HT1080 (cell line): ENCODE data around the gene UBE2V1. TPM values are rescaled to one million over a fixed set of nuclear protein-coding genes. Genes with fewer than 3 reads are reported as not detected.

Experiments used
- total RNA-seq: library from RNA; depleted of rRNA; stranded (reverse); fragments of >200 nt; shearing (Covaris generic); gene quantifications from 2 replicates; pipeline ENCODE4 v1.2.3, GENCODE V29; 2014; rRNA removed

UBE2V1 gene
- total RNA-seq, 1 experiment from 2014 or later = 66.9 TPM

Other genes with a start within 250 kb of the UBE2V1 start
- 6.7 and 8.7 TPM in 2 replicates for gene SPATA2, start 197.6 kb downstream of the UBE2V1 start, total RNA-seq
- 78.7 and 84.9 TPM in 2 replicates for gene RNF114, start 176.8 kb downstream of the UBE2V1 start, total RNA-seq
- gene SNAI1, start 130.2 kb downstream of the UBE2V1 start, total RNA-seq = 2.1 and 3.2 TPM in 2 replicates
- 29.2 and 38.7 TPM in 2 replicates for gene PEDS1, start 40.6 kb upstream of the UBE2V1 start, total RNA-seq
- gene CEBPB, start 77.7 kb upstream of the UBE2V1 start, total RNA-seq = 58.5 and 60.7 TPM in 2 replicates